HG03060 (cell line): ENCODE measurements around the gene RPH3AL.

Experiments
- ATAC-seq: cut with Tn5 transposase; IDR thresholded peaks from one replicate; pipeline ENCODE4 v1.9.1; 2021; ENCODE audit warnings: low read depth, moderate number of reproducible peaks; ENCODE audit not compliant: unreplicated experiment

Gene RPH3AL

DNA sequence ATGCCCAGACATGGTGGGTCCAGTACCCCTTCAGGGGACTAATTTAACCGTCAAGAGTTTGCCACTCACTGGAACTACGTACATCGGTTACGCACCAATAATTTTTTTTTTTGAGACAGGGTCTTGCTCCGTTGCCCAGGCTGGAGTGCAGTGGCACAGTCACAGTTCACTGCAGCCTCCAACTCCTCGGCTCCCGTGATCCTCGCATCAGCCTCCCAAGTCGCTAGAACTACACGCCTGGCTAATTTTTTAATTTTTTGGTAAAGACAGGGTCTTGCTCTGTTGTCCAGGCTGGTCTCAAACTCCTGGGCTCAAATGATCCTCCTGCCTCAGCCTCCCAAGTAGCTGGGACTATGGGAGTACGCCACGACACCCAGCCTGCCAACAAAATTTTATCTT is 15.6 kb downstream of the RPH3AL start:
- no peak for ATAC-seq

GRCh38 chr17:336110-337021 is 16.2 kb downstream of the RPH3AL start:
- no peak for ATAC-seq

DNA sequence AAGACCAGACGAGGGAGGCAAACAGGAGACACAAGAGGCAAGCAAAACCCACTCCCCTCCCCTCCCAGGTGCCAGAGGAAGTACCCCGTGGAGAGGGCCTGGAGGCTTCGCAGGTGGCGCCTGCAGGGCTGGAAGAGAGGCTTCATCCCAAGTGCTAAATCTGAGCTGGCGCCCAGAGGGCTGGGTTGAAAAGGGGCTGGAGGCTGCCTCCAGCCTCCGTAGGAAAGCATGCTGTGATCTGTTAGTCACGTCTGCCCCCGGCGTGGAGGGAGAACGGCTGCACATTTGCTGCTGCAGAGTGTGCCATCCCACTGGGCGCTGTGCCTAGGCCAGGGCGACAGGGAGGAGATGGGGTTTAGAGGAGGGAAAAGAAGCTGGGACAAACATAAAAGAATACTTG is 16.9 kb downstream of the RPH3AL start:
- ATAC-seq, result no peak

- no peak for ATAC-seq
Measured at GRCh38 chr17:334974-335481, 17.6 kb downstream of the RPH3AL start.

GRCh38 chr17:333626-334396 is 18.8 kb downstream of the RPH3AL start:
- no peak for ATAC-seq

GRCh38 chr17:332558-333322 is 19.9 kb downstream of the RPH3AL start:
- ATAC-seq, result no peak

GRCh38 chr17:332023-332422 is 20.6 kb downstream of the RPH3AL start:
- ATAC-seq, result no peak

GRCh38 chr17:330993-331701 is 21.5 kb downstream of the RPH3AL start:
- ATAC-seq, result no peak

DNA sequence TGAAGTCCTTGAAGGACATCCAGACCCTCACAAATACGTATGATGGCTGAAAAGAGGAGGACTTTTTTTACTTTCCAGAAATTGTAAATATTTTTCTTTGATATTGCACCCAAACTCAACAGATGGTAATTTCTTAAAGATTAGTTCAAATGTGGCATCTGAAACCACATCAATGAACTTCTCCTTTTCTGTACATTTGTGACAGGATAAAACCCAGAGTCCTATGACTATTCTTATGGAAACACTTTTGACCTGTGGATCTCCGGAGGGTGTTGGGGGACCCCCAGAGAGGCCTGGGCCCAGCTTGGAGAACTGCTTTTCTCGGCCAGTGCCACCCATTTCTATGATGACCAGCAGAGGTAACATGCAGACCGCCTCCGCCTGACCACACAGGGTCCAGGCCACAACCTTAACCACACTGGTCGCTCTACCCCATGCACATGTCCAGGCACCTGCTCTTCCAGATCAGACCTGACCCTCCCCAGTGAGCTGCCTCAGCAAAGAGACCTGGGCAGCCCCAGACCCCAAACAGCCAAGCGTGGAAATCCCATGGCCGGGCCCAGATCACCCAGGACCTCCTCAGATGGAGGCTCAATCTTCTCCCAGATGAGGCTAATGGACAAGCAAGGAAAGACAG is 22.7 kb downstream of the RPH3AL start:
- ATAC-seq, result no peak

DNA sequence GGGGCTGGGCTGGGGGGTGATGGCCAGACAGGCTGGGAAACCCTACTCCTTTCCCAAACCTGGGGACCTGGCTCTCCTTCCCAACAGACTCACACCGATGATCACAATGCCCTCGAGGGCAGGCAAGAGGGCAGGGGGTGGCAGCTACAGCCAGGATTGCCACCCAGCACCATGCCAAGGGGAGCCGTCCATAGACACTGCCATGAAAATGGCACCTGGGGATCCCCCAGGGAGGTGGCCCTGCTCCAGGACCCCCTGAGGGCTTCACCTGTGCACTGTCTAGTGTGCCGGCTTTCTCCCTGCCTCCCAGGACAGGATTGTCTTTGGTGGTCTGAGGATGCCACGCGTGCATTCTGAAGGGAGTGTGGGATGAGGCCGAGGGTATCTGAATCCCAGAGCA is 24.6 kb downstream of the RPH3AL start:
- ATAC-seq, result no peak

DNA sequence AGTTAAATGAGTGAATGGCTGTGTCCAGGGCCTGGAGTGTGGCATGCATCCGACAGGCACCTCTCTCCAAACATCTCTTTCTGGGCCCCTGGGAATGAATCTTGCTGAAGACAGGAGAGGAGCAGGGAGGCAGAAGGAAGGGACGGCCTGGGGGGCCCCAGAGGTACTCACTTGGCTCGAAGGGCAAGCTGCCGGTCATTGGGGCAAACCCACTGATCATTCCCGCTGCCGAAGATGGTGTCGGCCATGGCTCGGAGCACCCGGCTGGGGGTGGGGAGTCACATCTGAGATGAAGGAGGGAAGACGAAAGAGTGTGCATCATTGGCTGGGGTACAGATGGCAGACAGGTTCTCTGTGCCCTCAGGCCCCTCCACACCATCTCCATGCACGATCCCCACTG is 25.3 kb downstream of the RPH3AL start:
- no peak for ATAC-seq

- ATAC-seq, result no peak
Measured at GRCh38 chr17:326010-326621, 26.5 kb downstream of the RPH3AL start.

DNA sequence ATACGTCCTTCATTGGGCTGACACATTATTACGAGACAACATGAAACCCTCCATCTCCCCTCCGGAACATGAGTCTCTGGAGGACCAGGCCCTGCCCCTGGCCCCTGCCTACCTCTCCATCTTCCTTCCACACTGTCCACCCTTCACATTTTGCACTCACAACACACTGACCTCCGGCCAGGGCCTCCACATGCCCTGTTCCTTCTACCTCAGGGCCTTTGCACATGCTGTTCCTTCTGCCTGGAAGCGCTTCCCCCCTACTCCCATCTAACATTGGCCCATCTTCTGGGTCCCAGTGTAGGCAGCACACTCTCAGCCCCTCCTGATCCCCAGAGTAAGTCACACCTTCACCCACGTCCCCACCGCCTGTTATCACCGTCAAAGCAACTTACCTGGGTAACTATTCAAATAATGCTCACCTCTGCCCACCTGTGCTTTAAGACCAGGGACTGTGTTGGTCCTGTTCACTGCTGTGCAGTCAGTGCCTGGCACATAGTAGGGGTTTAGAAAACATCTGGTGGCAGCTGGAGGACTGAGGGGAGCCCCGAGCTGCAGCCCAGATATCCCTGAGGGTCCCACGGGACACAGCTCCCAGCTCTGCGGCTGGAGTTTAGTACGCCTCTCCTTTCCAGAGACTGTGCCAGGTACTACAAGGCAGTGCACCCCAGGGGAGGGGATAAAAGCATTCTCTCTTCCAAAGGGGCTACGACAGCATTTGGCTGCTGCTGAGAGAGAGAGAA is 27.2 kb downstream of the RPH3AL start:
- no peak for ATAC-seq

DNA sequence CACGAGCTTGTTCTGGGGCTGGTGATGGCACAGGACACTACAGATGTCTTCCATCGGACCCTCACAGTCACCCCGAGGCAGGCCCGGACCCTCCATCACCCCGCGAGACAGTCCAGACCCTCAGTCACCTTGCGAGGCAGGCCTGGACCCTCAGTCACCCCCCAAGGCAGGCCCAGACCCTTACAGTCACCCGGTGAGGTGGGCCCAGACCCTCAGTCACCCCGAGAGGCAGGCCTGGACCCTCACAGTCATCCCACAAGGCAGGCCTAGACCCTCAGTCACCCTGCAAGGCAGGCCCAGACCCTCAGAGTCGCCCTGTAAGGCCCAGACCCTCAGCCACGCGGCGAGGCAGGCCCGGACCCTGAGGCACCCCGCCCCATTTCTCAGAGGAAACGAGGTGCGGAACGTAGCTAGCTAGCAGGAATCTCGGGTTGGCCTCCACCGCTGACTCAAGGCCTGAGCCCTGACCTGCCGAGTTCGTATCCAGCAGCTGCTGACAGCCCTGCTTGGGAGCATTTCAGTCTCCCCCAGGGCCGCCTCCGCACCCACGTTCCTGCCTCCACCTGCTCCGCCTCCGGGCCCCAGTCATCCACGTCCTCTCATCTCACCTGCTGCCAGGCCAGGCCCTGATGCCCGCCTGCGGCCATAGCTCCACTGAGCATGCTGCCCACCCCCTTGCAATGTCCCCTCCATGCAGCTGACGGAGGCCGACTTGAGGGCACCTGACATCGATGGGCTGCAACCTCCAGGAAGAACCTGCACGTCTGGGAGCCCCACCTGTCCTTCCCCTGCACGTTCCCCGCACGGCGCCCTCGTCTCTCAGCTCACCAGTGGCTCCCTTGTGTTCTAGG is 28.7 kb downstream of the RPH3AL start:
- ATAC-seq, result no peak

DNA sequence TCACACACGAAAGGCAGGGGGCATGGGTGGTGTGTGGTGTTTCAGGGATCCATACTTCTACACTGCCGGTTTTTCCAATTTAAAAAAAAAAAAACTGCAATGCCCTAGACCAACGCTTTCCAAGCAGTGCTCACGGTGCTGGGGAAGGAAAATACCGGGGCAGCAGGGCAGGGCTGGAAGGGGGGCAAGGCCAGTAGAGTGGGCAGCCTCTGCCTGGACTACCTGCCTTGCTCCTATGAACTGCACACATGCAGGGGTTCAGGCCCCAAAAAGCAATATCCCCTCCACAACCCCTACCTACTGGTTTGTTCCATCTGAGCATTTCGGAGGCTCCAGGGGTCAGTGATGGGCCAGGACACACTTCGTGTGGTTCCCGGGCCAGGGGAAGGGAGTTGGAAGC is 29.4 kb downstream of the RPH3AL start:
- ATAC-seq, result no peak

DNA sequence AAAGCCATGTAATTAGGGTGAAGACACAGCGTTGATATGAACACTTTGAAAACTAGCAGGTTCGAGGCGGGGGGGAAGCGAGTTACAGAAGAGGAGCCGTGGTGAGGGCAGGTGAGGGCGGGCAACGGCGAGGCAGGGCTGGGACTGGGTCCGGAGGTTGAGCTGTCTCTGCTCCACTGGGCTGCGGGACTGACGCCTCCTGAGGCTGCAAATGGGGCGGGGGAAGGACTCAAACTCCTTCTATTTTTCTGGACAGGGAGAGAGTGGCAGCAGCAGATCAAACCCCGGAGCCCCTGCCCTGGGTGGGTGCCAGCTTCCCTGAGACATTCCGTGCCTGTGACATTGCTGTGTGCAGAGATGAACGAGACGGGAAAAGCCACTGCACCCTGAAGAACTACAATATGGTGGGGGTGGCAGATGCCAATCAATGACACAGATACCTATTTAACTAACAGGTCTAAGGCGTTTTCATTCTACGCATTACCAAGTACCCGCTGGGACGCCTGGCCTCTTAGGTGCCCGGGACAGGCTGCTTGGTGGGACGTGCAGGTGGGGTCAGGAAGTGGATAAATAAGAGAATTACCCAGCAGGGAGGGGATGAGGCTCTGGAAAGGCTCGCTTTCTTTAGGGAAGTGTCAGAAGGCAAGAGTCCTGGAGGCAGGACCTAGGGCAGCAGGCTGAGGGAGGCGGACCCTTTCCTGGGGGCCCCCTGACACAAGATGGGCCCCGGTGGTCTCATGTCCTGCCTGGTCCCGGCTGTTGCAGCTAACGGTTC is 30.4 kb downstream of the RPH3AL start:
- ATAC-seq, result no peak

DNA sequence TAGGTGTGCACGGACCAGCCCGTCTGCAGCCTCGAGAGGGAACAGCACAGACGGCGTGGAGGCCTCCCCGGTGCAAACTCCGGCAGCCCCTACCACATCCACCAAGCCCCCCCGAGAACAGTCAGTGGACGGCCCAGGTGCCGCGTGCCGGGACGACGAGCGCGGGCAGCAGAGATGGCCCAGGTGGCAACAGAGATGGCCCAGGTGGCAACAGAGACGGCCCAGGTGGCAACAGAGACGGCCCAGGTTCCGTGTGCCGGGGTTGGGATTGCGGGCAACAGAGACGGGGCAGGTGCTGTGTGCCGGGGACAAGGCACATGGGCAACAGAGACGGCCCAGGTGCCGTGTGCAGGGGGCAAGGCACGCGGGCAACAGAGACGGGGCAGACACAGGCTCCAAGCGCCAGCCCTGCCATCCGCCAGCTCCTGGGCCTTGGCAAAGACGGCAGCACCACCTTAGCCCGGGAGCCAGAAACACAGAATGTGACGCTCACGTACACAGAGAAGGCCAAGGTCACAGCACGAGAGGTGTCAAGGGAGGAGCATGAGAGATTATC is 31.1 kb downstream of the RPH3AL start:
- ATAC-seq, result no peak
